HEK293 (cell line): Measurements from ENCODE around the gene KRTAP5-11.

Experiments
- CTCF ChIA-PET: fragments of 350-600 bp; formaldehyde crosslinking; extraction: SDS; loops from one replicate; lab custom pipeline; 2021; ENCODE audit warnings: antibody characterized with exemption; lab: Yijun Ruan, JAX
- POLR2A ChIA-PET: fragments of 300-600 bp; formaldehyde crosslinking; extraction: SDS; loops from one replicate; lab custom pipeline; 2020; ENCODE audit warnings: antibody characterized with exemption, inconsistent platforms; lab: Yijun Ruan, JAX
- H3K27ac ChIP-seq: fragments of 200-500 bp; sonication (Bioruptor generic); 2 replicates; pipeline ENCODE4 v1.5.1; 2014; ENCODE audit warnings: low read depth, low read length, control low read depth, inconsistent platforms; ENCODE audit errors: extremely low read depth
- H3K36me3 ChIP-seq, 2 experiments: fragments of 200-500 bp in 1 of 2; sonication (Bioruptor generic) in 1 of 2; 1 replicate in 1 of 2; 2 replicates in 1 of 2; pipeline ENCODE4 v1.5.1; 2014 to 2017; ENCODE audit warnings: inconsistent platforms in 2 of 2, low read length in 2 of 2; ENCODE audit not compliant: control insufficient read depth in 2 of 2, insufficient read depth in 1 of 2
- H3K4me1 ChIP-seq: fragments of 200-500 bp; sonication (Bioruptor generic); 2 replicates; pipeline ENCODE4 v1.5.1; 2014; ENCODE audit warnings: mild to moderate bottlenecking, low read length, inconsistent platforms; ENCODE audit not compliant: control insufficient read depth, insufficient read depth
- H3K4me3 ChIP-seq: 2 replicates; pipeline ENCODE4 v1.5.1; 2011; ENCODE audit warnings: low read depth, mild to moderate bottlenecking, control low read depth, low read length, moderate library complexity
- H3K9me3 ChIP-seq: fragments of 200-500 bp; sonication (Bioruptor generic); 2 replicates; pipeline ENCODE4 v1.5.1; 2014; ENCODE audit warnings: low read depth, low read length, inconsistent platforms; ENCODE audit not compliant: control insufficient read depth, insufficient read depth
- BCL6B ChIP-seq: fragments of 450-650 bp; formaldehyde crosslinking; IDR thresholded peaks from 2 replicates; pipeline ENCODE4 v1.5.1; 2017; ENCODE audit warnings: missing biosample characterization, missing genetic modification characterization
- FEZF1 ChIP-seq: fragments of 450-650 bp; formaldehyde crosslinking; IDR thresholded peaks from 2 replicates; pipeline ENCODE4 v1.5.1; 2016; ENCODE audit warnings: missing biosample characterization, missing genetic modification characterization
- HIC1 ChIP-seq: fragments of 450-650 bp; formaldehyde crosslinking; IDR thresholded peaks from 2 replicates; pipeline ENCODE4 v1.5.1; 2016; ENCODE audit warnings: missing biosample characterization, missing genetic modification characterization
- IKZF3 ChIP-seq: fragments of 450-650 bp; IDR thresholded peaks from 2 replicates; pipeline ENCODE4 v1.5.0; 2018; ENCODE audit warnings: missing biosample characterization, mild to moderate bottlenecking, missing genetic modification characterization, moderate library complexity
- MEIS1 ChIP-seq: sonication (generic); formaldehyde crosslinking; IDR thresholded peaks from 2 replicates; pipeline ENCODE4 v1.8.1; 2022; ENCODE audit warnings: missing genetic modification reagents, mild to moderate bottlenecking, borderline replicate concordance
- MZF1 ChIP-seq: fragments of 450-650 bp; formaldehyde crosslinking; IDR thresholded peaks from 2 replicates; pipeline ENCODE4 v1.5.1; 2017; ENCODE audit warnings: missing biosample characterization, missing genetic modification characterization, borderline replicate concordance
- PBX3 ChIP-seq: sonication (generic); formaldehyde crosslinking; IDR thresholded peaks from 2 replicates; pipeline ENCODE4 v1.8.1; 2022; ENCODE audit warnings: mild to moderate bottlenecking, moderate library complexity, missing genetic modification reagents
- TCF7L2 ChIP-seq: IDR thresholded peaks from 2 replicates; pipeline ENCODE4 v1.6.1; 2011; ENCODE audit warnings: low read depth, mild to moderate bottlenecking, inconsistent platforms, low read length, moderate library complexity, borderline replicate concordance
- ZBTB7A ChIP-seq: fragments of 450-650 bp; formaldehyde crosslinking; IDR thresholded peaks from 2 replicates; pipeline ENCODE4 v1.5.1; 2016; ENCODE audit warnings: low read depth, missing biosample characterization, missing genetic modification characterization
- ZNF121 ChIP-seq: fragments of 450-650 bp; formaldehyde crosslinking; IDR thresholded peaks from 2 replicates; pipeline ENCODE4 v1.5.1; 2016; ENCODE audit warnings: missing biosample characterization, missing genetic modification characterization
- ZNF138 ChIP-seq: fragments of 450-650 bp; formaldehyde crosslinking; IDR thresholded peaks from 2 replicates; pipeline ENCODE4 v1.5.1; 2016; ENCODE audit warnings: missing biosample characterization, missing genetic modification characterization, borderline replicate concordance
- ZNF223 ChIP-seq: fragments of 450-650 bp; formaldehyde crosslinking; IDR thresholded peaks from 2 replicates; pipeline ENCODE4 v1.5.1; 2016; ENCODE audit warnings: missing biosample characterization, missing genetic modification characterization
- ZNF426 ChIP-seq: fragments of 450-650 bp; formaldehyde crosslinking; IDR thresholded peaks from 2 replicates; pipeline ENCODE4 v1.5.1; 2017; ENCODE audit warnings: missing biosample characterization, missing genetic modification characterization, mild to moderate bottlenecking, inconsistent platforms, moderate library complexity
- ZNF558 ChIP-seq: fragments of 450-650 bp; formaldehyde crosslinking; IDR thresholded peaks from 2 replicates; pipeline ENCODE4 v1.5.1; 2016; ENCODE audit warnings: missing biosample characterization, missing genetic modification characterization
- ZNF560 ChIP-seq: fragments of 450-650 bp; formaldehyde crosslinking; IDR thresholded peaks from 2 replicates; pipeline ENCODE4 v1.5.1; 2017; ENCODE audit warnings: missing biosample characterization, missing genetic modification characterization, borderline replicate concordance
- ZNF585B ChIP-seq: fragments of 450-650 bp; formaldehyde crosslinking; IDR thresholded peaks from 2 replicates; pipeline ENCODE4 v1.5.1; 2016; ENCODE audit warnings: missing biosample characterization, missing genetic modification characterization
- ZNF624 ChIP-seq: fragments of 450-650 bp; formaldehyde crosslinking; IDR thresholded peaks from 2 replicates; pipeline ENCODE4 v1.5.1; 2017; ENCODE audit warnings: missing biosample characterization, missing genetic modification characterization
- ZNF626 ChIP-seq: fragments of 450-650 bp; sonication (Bioruptor Pico); formaldehyde crosslinking; IDR thresholded peaks from 2 replicates; pipeline ENCODE4 v1.5.1; 2018; ENCODE audit warnings: missing biosample characterization, missing genetic modification characterization, inconsistent platforms
- ZNF692 ChIP-seq: fragments of 450-650 bp; formaldehyde crosslinking; IDR thresholded peaks from 2 replicates; pipeline ENCODE4 v1.5.1; 2016; ENCODE audit warnings: missing biosample characterization, missing genetic modification characterization
- ZNF777 ChIP-seq: fragments of 450-650 bp; formaldehyde crosslinking; IDR thresholded peaks from 2 replicates; pipeline ENCODE4 v1.5.1; 2017; ENCODE audit warnings: missing biosample characterization, missing genetic modification characterization, borderline replicate concordance
- ZSCAN4 ChIP-seq: fragments of 450-650 bp; formaldehyde crosslinking; IDR thresholded peaks from 2 replicates; pipeline ENCODE4 v1.5.1; 2017; ENCODE audit warnings: missing biosample characterization, missing genetic modification characterization

The KRTAP5-11 gene

GRCh38 chr11:71558996-71559395 lies 23.7 kb downstream of the KRTAP5-11 start (continued):
- no peak for TF ChIP-seq HIC1 (tag by site-specific recombination)
- TF ChIP-seq, all 188 proteins: peak for 0

- ChIA-PET POLR2A (no interaction called here), CTCF (no interaction called here)
- H3K4me1 ChIP-seq: no peaks in the 10 kb centered on the region
- H3K27ac ChIP-seq: no peak overlapping the region
- H3K36me3 ChIP-seq: no peaks in the 10 kb centered on the region
- no peak for TF ChIP-seq PBX3 (CRISPR knock-in tag)
- no peak for TF ChIP-seq ZNF426 (tag by site-specific recombination)
- TF ChIP-seq MZF1 (tag by site-specific recombination): no peak
- no peak for TF ChIP-seq ZNF121 (tag by site-specific recombination)
- no peaks in the 10 kb centered on the region for H3K9me3 ChIP-seq
- no peak overlapping the region for H3K4me3 ChIP-seq
Observed at GRCh38 chr11:71557257-71557656, 25.4 kb downstream of the KRTAP5-11 start.

- TF ChIP-seq IKZF3 (tag by site-specific recombination): no peak
- peak; percentile 83 for TF ChIP-seq ZSCAN4
- no peak for TF ChIP-seq BCL6B
- POLR2A ChIA-PET: no interaction called here
Observed at GRCh38 chr11:71556018-71556417, 26.7 kb downstream of the KRTAP5-11 start.

GRCh38 chr11:71555508-71555907 lies 27.2 kb downstream of the KRTAP5-11 start:
- CTCF ChIA-PET: no interaction called here
- TF ChIP-seq ZNF626 (tag by site-specific recombination): no peak
- no peak for TF ChIP-seq TCF7L2
- no peak for TF ChIP-seq ZNF585B (tag by site-specific recombination)
- no peak for TF ChIP-seq ZNF692 (tag by site-specific recombination)
- TF ChIP-seq ZBTB7A (tag by site-specific recombination): no peak
- no peak for TF ChIP-seq ZNF138
- TF ChIP-seq ZNF560 (tag by site-specific recombination): no peak
- no peak for TF ChIP-seq ZNF223 (tag by site-specific recombination)
- no peak for TF ChIP-seq ZNF426 (tag by site-specific recombination)
- TF ChIP-seq FEZF1: no peak
- TF ChIP-seq MEIS1: no peak
- no peak for TF ChIP-seq ZNF777 (tag by site-specific recombination)
- TF ChIP-seq ZNF558 (tag by site-specific recombination): no peak
- no peak for TF ChIP-seq ZNF624 (tag by site-specific recombination)
- Histone ChIP-seq H3K36me3 (no peaks in the 10 kb centered on the region), H3K4me1 (no peaks in the 10 kb centered on the region), H3K27ac (no peak overlapping the region), H3K4me3 (no peak overlapping the region), H3K9me3 (no peaks in the 10 kb centered on the region)
- POLR2A ChIA-PET: no interaction called here

More at GRCh38 chr11:71556018-71556417, 26.7 kb downstream of the KRTAP5-11 start:
- H3K36me3 ChIP-seq: no peaks in the 10 kb centered on the region
- no peak overlapping the region for H3K4me3 ChIP-seq
- CTCF ChIA-PET: no interaction called here
- H3K27ac ChIP-seq: no peak overlapping the region
- H3K9me3 ChIP-seq: no peaks in the 10 kb centered on the region
- H3K4me1 ChIP-seq: no peaks in the 10 kb centered on the region
